Trophoblast cell (in vitro differentiated cells and primary cell): ENCODE data around the gene FTO.

Source experiments
- DNase-seq, 2 donors: peaks; one replicate each; pipeline ENCODE4 v3.0.0-alpha.2; 2016
- H2AFZ ChIP-seq: 2 replicates; pipeline ENCODE4 v1.6.1; 2013; ENCODE audit warnings: low read length, moderate library complexity, mild to moderate bottlenecking; ENCODE audit not compliant: insufficient read depth, poor library complexity
- H2AK5ac ChIP-seq: 2 replicates; pipeline ENCODE4 v1.6.1; 2013; ENCODE audit warnings: mild to moderate bottlenecking, low read length
- H2BK120ac ChIP-seq: 2 replicates; pipeline ENCODE4 v1.6.1; 2013; ENCODE audit warnings: low read length, mild to moderate bottlenecking, moderate library complexity; ENCODE audit not compliant: insufficient read depth, poor library complexity
- H2BK12ac ChIP-seq: 2 replicates; pipeline ENCODE4 v1.6.1; 2013; ENCODE audit warnings: mild to moderate bottlenecking, low read length, moderate library complexity
- H2BK5ac ChIP-seq: 2 replicates; pipeline ENCODE4 v1.6.1; 2013; ENCODE audit warnings: low read length, low read depth, moderate library complexity, mild to moderate bottlenecking; ENCODE audit not compliant: poor library complexity
- H3K14ac ChIP-seq: 2 replicates; pipeline ENCODE4 v1.6.1; 2013; ENCODE audit warnings: mild to moderate bottlenecking, low read length
- H3K18ac ChIP-seq: 2 replicates; pipeline ENCODE4 v1.6.1; 2013; ENCODE audit warnings: mild to moderate bottlenecking, low read length
- H3K23ac ChIP-seq: 2 replicates; pipeline ENCODE4 v1.6.1; 2013; ENCODE audit warnings: low read length
- H3K27ac ChIP-seq: 2 replicates; pipeline ENCODE4 v1.5.1; 2013; ENCODE audit warnings: low read depth, mild to moderate bottlenecking, inconsistent platforms, low read length, moderate library complexity
- H3K27me3 ChIP-seq: 2 replicates; pipeline ENCODE4 v1.6.1; 2013; ENCODE audit warnings: inconsistent platforms, mild to moderate bottlenecking, low read length, moderate library complexity; ENCODE audit not compliant: insufficient read depth
- H3K36me3 ChIP-seq, 2 experiments: 1 replicate in 1 of 2; 2 replicates in 1 of 2; pipeline ENCODE4 v1.6.1; 2013; ENCODE audit warnings: low read length in 2 of 2, mild to moderate bottlenecking in 2 of 2, moderate library complexity in 1 of 2; ENCODE audit not compliant: insufficient read depth in 2 of 2, control insufficient read depth in 1 of 2
- H3K4ac ChIP-seq: 2 replicates; pipeline ENCODE4 v1.6.1; 2013; ENCODE audit warnings: low read depth, mild to moderate bottlenecking, low read length, moderate library complexity
- H3K4me1 ChIP-seq, 2 experiments: 1 replicate in 1 of 2; 2 replicates in 1 of 2; pipeline ENCODE4 v1.6.1; 2013; ENCODE audit warnings: low read length in 2 of 2, mild to moderate bottlenecking in 2 of 2, moderate library complexity in 1 of 2; ENCODE audit not compliant: insufficient read depth in 2 of 2, control insufficient read depth in 1 of 2
- H3K4me2 ChIP-seq: 2 replicates; pipeline ENCODE4 v1.6.1; 2013; ENCODE audit warnings: inconsistent platforms, mild to moderate bottlenecking, low read length, moderate library complexity
- H3K4me3 ChIP-seq: 2 replicates; pipeline ENCODE4 v1.5.1; 2013; ENCODE audit warnings: mild to moderate bottlenecking, low read depth, low read length, inconsistent platforms
- H3K79me1 ChIP-seq: one replicate; pipeline ENCODE4 v1.6.1; 2013; ENCODE audit warnings: low read length
- H3K79me2 ChIP-seq: 2 replicates; pipeline ENCODE4 v1.6.1; 2013; ENCODE audit warnings: low read length, mild to moderate bottlenecking; ENCODE audit not compliant: control insufficient read depth, insufficient read depth, poor library complexity
- H3K9ac ChIP-seq: 2 replicates; pipeline ENCODE4 v1.6.1; 2013; ENCODE audit warnings: mild to moderate bottlenecking, low read length
- H3K9me3 ChIP-seq: 2 replicates; pipeline ENCODE4 v1.6.1; 2013; ENCODE audit warnings: low read depth, mild to moderate bottlenecking, control low read depth, inconsistent platforms, low read length; ENCODE audit not compliant: insufficient read depth
- H4K12ac ChIP-seq: 2 replicates; pipeline ENCODE4 v1.6.1; 2013; ENCODE audit warnings: low read depth, mild to moderate bottlenecking, low read length, moderate library complexity
- H4K8ac ChIP-seq: 2 replicates; pipeline ENCODE4 v1.6.1; 2013; ENCODE audit warnings: low read depth, mild to moderate bottlenecking, low read length, moderate library complexity
- H4K91ac ChIP-seq: one replicate; pipeline ENCODE4 v1.6.1; 2013; ENCODE audit warnings: low read depth, mild to moderate bottlenecking, low read length, moderate library complexity
- WGBS: extraction: QIAGEN DNeasy Blood & Tissue Kit; methylation state at CpG from one replicate; pipeline ENCODE4 v1.1.7; 2013; ENCODE audit warnings: missing lambda C conversion rate; ENCODE audit not compliant: insufficient read length, insufficient coverage; ENCODE audit errors: extremely low coverage; 5-methylcytosine and 5-hydroxymethylcytosine counted together

Gene FTO

DNA sequence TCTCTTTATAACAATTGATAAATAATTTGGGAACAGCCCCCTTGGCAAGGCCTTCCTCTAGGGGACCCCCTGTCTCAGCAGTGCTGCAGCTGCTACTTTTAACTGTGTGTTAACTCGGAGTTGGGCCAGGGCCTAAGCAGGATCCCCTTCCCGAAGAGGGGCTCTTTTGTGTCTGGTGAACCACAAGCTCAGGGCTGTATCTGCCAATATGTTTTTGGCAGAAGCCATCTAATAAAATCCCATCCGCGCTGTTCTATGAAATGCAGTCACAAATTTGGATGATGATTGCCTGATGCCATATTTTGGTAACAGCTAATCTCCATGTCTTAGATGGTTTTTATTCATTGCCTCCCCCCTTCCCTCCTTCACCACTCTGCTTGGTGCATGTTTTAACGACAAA, 267.7 kb downstream of the FTO start:
- Histone ChIP-seq H2BK120ac (no peak overlapping the region), H4K12ac (no peak overlapping the region), H2BK5ac (no peak overlapping the region), H3K14ac (no peak overlapping the region), H3K9ac (no peak overlapping the region), H4K8ac (no peak overlapping the region), H2BK12ac (no peak overlapping the region), H3K27ac (no peak overlapping the region), H3K4me2 (no peak overlapping the region), H3K79me1 (no peaks in the 10 kb centered on the region), H3K79me2 (no peaks in the 10 kb centered on the region), H4K91ac (no peak overlapping the region), H3K18ac (no peak overlapping the region), H2AK5ac (no peak overlapping the region), H3K36me3 (no peaks in the 10 kb centered on the region), H3K4ac (no peak overlapping the region), H3K4me1 (no peaks in the 10 kb centered on the region), H3K9me3 (no peaks in the 10 kb centered on the region), H3K23ac (no peak overlapping the region), H3K4me3 (no peak overlapping the region), H3K27me3 (no peaks in the 10 kb centered on the region), H2AFZ (no peak overlapping the region)
- no CpG with 5 or more reads among the region's 5 CpGs for WGBS
- DNase-seq: no peak

DNA sequence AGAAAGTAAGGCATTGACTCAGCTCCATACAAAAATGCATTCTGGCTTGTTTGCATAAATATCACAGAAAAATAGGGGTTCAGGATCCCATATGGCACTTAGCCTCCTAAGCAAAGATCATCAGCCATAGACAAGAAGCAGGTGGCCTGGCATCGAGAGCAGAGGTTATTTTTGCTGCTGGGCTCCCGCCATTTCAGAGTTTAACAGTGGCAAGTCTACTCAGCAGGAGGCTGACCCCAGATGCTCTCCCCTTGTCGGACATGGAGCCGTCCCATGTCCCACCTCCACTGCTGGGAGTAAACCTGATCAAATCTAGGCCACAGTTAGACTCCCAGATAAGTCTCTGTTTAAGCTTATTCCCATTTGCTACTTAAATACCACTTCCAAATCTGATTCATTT, 269.1 kb downstream of the FTO start:
- no CpG with 5 or more reads among the region's 4 CpGs for WGBS
- no peak overlapping the region for H3K9ac ChIP-seq
- H3K14ac ChIP-seq: no peak overlapping the region
- H3K79me2 ChIP-seq: no peaks in the 10 kb centered on the region
- H2BK120ac ChIP-seq: no peak overlapping the region
- no peak overlapping the region for H3K4me3 ChIP-seq
- H2BK5ac ChIP-seq: no peak overlapping the region
- H3K4ac ChIP-seq: no peak overlapping the region
- H3K27me3 ChIP-seq: no peaks in the 10 kb centered on the region
- H3K9me3 ChIP-seq: no peaks in the 10 kb centered on the region
- H3K79me1 ChIP-seq: no peaks in the 10 kb centered on the region
- H3K18ac ChIP-seq: no peak overlapping the region
- no peak overlapping the region for H3K27ac ChIP-seq
- H2BK12ac ChIP-seq: no peak overlapping the region
- no peak overlapping the region for H2AK5ac ChIP-seq
- DNase-seq: no peak
- H3K4me2 ChIP-seq: no peak overlapping the region
- no peaks in the 10 kb centered on the region for H3K36me3 ChIP-seq
- no peak overlapping the region for H3K23ac ChIP-seq
- H4K12ac ChIP-seq: no peak overlapping the region
- no peak overlapping the region for H2AFZ ChIP-seq
- no peaks in the 10 kb centered on the region for H3K4me1 ChIP-seq
- no peak overlapping the region for H4K91ac ChIP-seq
- no peak overlapping the region for H4K8ac ChIP-seq

DNA sequence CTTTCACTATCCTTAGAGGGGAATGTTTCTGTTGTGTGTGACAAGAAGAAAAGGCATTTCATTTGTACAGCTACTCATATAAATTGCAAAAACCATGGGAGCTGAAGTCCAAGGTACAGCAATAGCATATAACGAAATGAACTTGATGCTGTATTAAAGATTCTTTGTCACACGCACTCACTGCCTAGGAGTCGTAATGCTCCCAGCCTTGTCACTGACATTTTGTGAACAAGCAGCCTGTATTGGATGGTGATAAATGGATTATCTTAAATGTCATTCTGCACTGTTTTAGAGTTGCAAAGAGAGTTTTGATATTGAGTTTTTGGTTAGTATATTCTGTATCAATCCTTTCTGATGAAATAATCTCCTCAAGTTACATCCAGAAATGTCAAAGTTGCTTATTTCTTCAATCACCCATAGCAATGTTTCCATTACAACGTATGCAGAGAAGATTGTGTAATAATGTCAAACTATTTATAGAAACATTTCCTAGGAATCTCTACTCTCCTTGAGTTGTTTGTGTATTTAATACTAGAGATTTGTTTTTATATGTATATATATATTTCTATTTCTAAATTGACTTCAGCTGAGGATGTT, 270.6 kb downstream of the FTO start:
- H3K4me2 ChIP-seq: no peak overlapping the region
- H3K18ac ChIP-seq: no peak overlapping the region
- H4K8ac ChIP-seq: no peak overlapping the region
- no peak overlapping the region for H3K23ac ChIP-seq
- no peak overlapping the region for H4K12ac ChIP-seq
- H3K9me3 ChIP-seq: no peaks in the 10 kb centered on the region
- WGBS: no CpG with 5 or more reads among the region's 4 CpGs
- H3K79me1 ChIP-seq: no peaks in the 10 kb centered on the region
- H3K4me3 ChIP-seq: no peak overlapping the region
- no peak overlapping the region for H2AFZ ChIP-seq
- no peak overlapping the region for H2AK5ac ChIP-seq
- H2BK12ac ChIP-seq: no peak overlapping the region
- no peak overlapping the region for H3K9ac ChIP-seq
- no peak overlapping the region for H3K14ac ChIP-seq
- H4K91ac ChIP-seq: no peak overlapping the region
- H3K27ac ChIP-seq: no peak overlapping the region
- peaks cover 0 to under 1% of the 10 kb centered on the region in 2 experiments for H3K4me1 ChIP-seq
- H3K27me3 ChIP-seq: no peaks in the 10 kb centered on the region
- H2BK5ac ChIP-seq: no peak overlapping the region
- no peak overlapping the region for H3K4ac ChIP-seq
- DNase-seq: peak in 1 of 2 donors; percentile 54
- H2BK120ac ChIP-seq: no peak overlapping the region
- no peaks in the 10 kb centered on the region for H3K36me3 ChIP-seq
- no peaks in the 10 kb centered on the region for H3K79me2 ChIP-seq

- H2BK12ac ChIP-seq: no peak overlapping the region
- no peak overlapping the region for H2AK5ac ChIP-seq
- H3K27me3 ChIP-seq: no peaks in the 10 kb centered on the region
- no peak overlapping the region for H3K27ac ChIP-seq
- H3K23ac ChIP-seq: no peak overlapping the region
- H4K12ac ChIP-seq: no peak overlapping the region
- no peak overlapping the region for H3K4me2 ChIP-seq
- H4K8ac ChIP-seq: no peak overlapping the region
- no peak overlapping the region for H3K4me3 ChIP-seq
- no peak overlapping the region for H3K9ac ChIP-seq
- no peak overlapping the region for H2BK120ac ChIP-seq
- no peak overlapping the region for H3K4ac ChIP-seq
- H3K4me1 ChIP-seq: peaks cover 0 to 3% of the 10 kb centered on the region in 2 experiments
- no peaks in the 10 kb centered on the region for H3K9me3 ChIP-seq
- H2BK5ac ChIP-seq: no peak overlapping the region
- WGBS: no CpG with 5 or more reads among the region's 3 CpGs
- H3K79me1 ChIP-seq: no peaks in the 10 kb centered on the region
- H3K36me3 ChIP-seq: no peaks in the 10 kb centered on the region
- H2AFZ ChIP-seq: no peak overlapping the region
- no peak overlapping the region for H4K91ac ChIP-seq
- DNase-seq: no peak
- no peaks in the 10 kb centered on the region for H3K79me2 ChIP-seq
- H3K14ac ChIP-seq: no peak overlapping the region
- no peak overlapping the region for H3K18ac ChIP-seq
Measured at GRCh38 chr16:53980675-53981074, 276.7 kb downstream of the FTO start.
